Measurements from ENCODE around the gene CACHD1.

CACHD1 gene

DNA sequence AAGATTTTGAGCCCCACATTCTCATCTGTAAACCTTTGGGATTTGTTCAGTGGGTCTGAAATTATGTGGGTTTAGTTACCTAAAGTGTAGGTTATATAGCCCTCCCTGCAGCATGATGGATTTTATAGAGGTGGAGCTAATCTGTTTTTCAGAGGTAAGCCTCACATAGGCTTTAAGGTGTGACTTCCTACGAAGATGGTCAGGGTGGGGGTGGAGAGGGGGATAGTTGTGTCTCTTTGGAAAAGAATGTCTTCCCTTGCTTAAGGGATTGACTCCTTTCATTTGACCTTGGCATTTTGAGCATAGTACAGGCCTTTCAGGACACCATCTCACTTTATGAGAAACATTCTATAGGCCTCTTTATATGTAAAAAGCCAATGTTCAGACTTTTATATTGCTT, 3.4 kb downstream of the CACHD1 start:
- DNase-seq (ENCODE audit: low read depth in 2 of 2), result no peak

DNA sequence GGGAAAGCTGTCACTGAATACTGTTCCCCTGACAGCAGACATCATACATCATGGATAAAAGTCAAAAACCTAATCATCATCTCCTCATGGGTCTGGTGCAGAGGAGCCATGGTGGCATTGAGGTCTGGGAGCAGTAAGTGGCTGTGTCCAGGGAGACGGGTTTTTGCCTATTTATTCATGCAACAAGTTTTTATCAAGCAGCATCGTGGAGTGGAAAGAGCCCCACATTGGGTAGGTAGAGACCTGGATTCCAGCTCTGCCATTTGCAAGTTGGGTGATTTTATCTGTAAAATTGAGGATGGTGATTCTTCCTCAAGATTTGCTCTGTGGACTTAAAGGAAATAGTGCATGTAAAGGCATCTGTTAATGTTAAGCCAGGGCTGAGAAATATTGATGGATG, 4.2 kb downstream of the CACHD1 start:
- no peak for DNase-seq (ENCODE audit: low read depth in 2 of 2)

- no peak for DNase-seq (ENCODE audit: low read depth in 2 of 2)
Measured at GRCh38 chr1:64474665-64475439, 4.9 kb downstream of the CACHD1 start.

DNA sequence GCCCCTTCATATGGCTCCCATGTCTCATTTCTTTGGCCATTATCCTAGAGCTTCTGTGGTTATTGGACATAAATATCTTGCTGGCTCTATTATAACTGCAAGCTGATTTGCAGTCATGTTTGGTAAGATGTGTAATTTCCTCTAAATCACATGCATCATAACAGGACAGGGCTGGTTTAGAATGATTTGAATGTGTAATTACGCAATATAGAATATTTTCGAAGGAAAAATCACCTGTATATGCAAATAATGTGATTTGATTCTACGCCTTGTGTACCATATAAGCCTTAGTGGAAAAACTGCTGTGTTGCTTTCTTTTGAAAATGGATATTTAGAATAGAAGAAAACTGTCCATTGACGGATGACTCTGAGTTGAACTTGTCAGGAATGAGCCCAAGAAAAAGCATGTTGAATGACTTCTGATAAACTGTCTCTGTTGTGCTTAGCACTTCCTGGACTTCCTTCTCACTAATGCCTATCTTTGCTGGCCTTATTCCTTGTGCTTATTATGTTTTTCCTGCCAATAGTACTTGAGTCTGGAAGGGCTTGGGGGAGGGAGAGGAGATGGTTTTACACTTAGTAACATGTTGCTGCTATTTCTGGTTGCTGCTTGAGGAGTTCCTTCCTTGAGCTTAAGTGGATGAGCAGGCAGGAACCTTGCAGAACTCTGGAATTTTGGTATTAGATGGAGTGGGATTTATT, 6.5 kb downstream of the CACHD1 start:
- DNase-seq (ENCODE audit: low read depth in 2 of 2), result no peak

DNA sequence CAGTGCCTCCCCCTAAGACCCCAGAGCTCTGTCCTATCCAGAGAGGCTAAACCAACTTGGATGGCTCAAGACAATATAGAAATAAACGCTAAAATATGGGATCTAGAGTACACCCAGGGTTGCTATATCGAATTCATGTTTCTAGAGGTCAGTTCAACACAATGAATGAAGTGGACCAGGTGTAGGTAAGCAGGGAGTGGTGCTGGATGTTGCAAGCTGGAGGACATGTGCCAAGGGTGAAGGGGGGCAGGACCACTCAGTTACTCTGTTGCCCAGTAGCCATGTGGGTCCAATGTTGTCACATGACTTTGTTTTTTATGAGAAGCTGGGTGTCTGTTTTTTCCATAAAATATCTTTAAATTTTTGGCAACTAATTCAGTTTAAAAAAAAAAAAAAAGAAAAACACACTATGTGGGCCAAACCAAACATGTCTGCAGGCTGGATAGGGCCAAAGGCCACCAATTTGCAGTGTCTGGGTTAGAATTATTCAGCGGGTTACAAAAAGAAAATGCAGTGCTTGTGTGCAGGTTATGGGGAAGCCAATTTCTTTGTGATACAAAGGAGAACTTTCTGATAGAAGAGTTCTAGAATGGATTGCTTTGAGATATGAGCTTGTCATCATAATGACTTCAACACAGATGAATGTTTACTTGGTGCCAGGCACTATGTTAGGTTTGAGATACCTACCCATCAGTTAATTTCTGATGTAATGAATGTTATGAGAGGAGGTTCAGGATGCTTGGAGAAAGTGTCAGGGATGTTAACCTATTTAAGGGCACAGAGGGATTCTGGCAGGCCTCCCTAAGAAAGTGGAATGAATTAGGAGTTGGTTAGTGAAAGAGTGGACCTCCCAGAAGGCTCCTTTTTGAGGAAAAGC, 8.9 kb downstream of the CACHD1 start:
- no peak for DNase-seq (ENCODE audit: low read depth in 2 of 2)

GRCh38 chr1:64479874-64480273, 9.9 kb downstream of the CACHD1 start:
- no peak for DNase-seq (ENCODE audit: low read depth in 2 of 2)

GRCh38 chr1:64480999-64481772, 11.3 kb downstream of the CACHD1 start:
- DNase-seq (ENCODE audit: low read depth in 2 of 2), result no peak

DNA sequence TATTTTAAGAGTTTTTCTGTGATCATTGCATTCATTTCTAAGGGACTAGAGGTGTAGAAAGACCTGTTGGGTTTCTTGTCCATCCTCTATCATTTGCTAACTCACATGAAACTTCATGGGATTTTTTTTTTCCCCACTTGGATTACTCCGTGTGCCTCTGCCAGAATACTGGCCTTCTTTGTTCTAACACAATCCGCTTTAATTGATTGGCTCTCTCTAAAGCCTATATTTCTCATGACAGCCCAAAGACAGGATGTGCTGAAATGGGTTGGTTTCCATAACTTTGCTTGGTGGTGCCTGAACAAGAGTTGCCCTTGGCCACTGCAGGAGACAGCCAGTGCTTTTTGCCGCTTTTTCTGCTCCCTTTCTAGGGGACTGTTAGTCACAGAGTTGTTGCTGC, 12.2 kb downstream of the CACHD1 start:
- DNase-seq (ENCODE audit: low read depth in 2 of 2), result no peak

- no peak for DNase-seq (ENCODE audit: low read depth in 2 of 2)
Measured at GRCh38 chr1:64482720-64483119, 12.8 kb downstream of the CACHD1 start.

DNA sequence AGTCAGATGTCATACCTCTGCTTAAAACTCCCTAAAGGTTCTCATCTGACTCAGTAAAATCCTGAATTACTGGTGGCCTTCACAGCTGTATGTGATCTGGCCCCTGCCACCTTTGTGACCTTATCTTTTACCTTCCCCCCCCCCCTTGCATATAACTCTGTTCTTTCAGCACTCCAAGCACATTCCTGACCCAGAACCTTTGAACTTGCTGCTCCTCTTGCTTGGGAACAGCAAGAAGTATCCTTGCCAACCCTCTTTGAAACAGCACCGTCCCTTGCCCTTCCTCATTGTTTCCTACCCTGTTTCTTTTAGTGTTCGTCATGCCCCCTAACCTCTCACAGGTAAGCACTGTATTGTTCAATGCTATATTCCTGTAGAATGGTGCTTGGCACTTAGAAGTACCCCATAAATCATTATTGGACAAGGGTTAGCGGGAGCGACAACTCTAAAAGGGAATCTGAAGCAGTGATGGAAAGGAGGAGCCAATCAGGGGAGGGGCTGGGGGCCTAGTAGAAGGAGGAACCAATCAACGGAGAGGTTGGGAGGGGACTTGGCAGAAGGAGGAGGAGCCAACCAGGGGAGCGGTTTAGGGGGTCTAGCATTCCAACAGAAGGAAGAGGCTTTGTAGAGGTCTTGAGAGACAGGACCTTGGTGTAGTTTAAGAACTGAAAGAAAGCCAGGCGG, 13.9 kb downstream of the CACHD1 start:
- DNase-seq (ENCODE audit: low read depth in 2 of 2), result no peak

GRCh38 chr1:64484651-64485050, 14.7 kb downstream of the CACHD1 start:
- no peak for DNase-seq (ENCODE audit: low read depth in 2 of 2)

DNA sequence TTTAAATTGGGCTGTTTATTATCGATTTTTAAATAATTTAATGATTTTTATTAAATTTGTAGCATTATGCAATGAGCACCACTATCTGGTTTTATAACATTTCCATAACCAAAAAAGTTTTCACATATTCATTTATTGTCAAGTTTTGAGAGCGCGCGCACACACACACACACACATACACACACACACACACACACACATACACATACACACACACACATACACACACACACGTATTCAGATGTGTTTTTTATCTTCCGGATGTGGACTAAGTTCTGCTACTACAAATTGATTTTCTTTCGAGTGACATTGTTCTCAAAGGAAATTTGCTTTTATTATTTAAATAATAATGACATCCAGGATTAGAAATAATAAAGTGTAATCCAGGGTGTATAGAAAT, 16.3 kb downstream of the CACHD1 start:
- no peak for DNase-seq (ENCODE audit: low read depth in 2 of 2)

- no peak for DNase-seq (ENCODE audit: low read depth in 2 of 2)
Measured at GRCh38 chr1:64487061-64487460, 17.1 kb downstream of the CACHD1 start.

GRCh38 chr1:64488862-64489261, 18.9 kb downstream of the CACHD1 start:
- DNase-seq (ENCODE audit: low read depth in 2 of 2), result no peak

- no peak for DNase-seq (ENCODE audit: low read depth in 2 of 2)
Measured at GRCh38 chr1:64489707-64490106, 19.8 kb downstream of the CACHD1 start.

- no peak for DNase-seq (ENCODE audit: low read depth in 2 of 2)
Measured at GRCh38 chr1:64490213-64490818, 20.4 kb downstream of the CACHD1 start.

DNA sequence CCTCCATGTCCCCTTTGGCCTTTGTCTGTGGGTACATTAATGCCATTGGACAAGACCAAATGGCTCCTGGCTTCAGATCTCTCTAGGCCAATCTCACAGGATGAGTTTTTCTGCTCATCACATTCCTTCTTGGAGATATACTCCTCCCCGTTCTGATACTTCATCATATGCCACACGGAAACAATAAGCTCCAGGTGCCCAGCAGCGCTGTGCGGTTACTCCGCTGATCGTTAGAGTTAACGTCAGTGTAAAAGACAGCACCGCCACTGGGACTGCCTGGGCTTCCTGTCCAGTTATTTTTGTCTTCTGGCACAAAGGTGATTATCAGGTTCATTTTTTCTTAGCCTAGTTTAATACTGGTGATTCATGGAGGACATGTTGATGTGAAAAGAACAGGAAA, 22.5 kb downstream of the CACHD1 start:
- no peak for DNase-seq (ENCODE audit: low read depth in 2 of 2)

DNA sequence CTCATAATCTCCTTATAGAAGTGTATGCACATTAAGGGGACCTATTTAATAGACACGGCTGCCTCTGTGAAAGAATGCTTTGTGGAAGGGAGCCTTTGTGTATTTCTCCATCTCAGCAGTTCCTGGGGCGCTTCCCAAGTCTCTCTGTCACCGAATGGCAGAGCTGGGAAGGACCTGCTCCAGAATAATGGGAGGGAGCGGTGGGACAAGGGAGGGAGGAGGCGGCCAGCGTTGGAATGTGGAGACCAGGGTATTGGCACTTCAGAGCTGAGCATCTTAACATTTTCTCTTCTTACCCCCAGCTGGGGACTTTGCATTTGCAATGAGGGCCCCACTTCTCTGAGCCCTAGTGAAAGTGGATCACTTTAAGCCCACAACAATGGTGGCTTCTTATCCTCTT, 23.9 kb downstream of the CACHD1 start:
- DNase-seq (ENCODE audit: low read depth in 2 of 2), result no peak

DNA sequence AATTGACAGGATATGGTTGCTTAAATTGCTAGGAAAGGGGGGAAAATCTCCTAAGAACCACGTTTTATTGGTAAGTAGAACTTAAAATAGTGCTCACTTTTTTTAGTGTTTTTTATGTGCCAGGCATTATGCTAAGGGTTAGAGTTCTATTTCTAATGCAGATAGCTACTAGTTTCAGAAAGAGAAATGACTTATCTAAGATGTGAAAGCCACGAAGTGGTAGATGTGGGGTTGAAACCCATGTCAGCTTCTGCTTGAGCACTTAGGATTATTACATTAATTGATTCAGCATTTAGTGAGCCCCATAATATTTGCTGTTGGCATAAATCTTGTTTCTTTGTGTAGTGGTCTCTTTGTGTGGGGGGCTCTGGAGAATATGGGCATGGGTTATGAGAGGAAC, 24.7 kb downstream of the CACHD1 start:
- DNase-seq (ENCODE audit: low read depth in 2 of 2), result no peak

DNA sequence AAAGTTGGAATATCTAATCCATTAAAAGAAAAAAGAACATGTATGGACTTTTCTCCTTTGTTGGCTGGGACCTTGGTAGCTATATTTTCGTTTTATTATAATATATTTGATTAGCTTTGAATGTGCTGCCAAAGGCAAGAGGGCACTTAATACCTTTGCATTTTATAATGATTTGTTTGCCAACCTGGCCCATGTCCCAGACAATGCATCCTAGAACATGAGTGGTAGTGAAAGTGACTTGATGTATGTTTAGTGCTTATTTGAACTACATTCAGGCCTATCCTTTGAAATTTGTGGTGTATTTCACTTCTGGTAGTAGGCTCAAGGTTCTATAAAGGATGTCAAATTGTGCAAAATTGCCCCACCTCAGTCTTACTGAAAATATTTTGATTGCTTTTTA, 25.9 kb downstream of the CACHD1 start:
- DNase-seq (ENCODE audit: low read depth in 2 of 2), result no peak

DNA sequence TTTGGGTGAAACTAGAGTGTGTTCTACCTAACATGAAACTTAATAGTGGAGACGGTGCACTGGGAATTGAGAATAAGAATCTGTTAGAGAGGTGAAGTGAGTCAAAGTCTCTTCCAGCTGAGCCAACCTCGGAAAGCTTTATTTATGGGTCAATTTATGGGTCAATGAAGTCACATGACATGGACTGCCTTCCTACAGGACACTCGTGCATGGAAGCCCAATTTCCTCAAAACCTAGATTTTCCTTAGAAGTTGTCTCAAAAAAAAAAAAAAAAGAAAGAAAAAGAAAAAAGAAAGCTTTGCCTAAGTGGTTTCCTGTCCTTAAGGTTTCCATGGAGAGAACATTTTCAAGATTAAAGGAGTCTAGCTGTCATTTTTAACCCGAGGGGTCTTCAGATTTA, 26.7 kb downstream of the CACHD1 start:
- no peak for DNase-seq (ENCODE audit: low read depth in 2 of 2)
